HG03354 (cell line): ENCODE results near the gene ZMYM2.
A peak's percentile ranks its signal among the peaks of the same experiment; 100 is the strongest.

Experiments used
- ATAC-seq: cut with Tn5 transposase; IDR thresholded peaks from one replicate; pipeline ENCODE4 v1.9.1; 2021; ENCODE audit warnings: mild to moderate bottlenecking; ENCODE audit not compliant: unreplicated experiment, poor library complexity, severe bottlenecking

The ZMYM2 gene

DNA sequence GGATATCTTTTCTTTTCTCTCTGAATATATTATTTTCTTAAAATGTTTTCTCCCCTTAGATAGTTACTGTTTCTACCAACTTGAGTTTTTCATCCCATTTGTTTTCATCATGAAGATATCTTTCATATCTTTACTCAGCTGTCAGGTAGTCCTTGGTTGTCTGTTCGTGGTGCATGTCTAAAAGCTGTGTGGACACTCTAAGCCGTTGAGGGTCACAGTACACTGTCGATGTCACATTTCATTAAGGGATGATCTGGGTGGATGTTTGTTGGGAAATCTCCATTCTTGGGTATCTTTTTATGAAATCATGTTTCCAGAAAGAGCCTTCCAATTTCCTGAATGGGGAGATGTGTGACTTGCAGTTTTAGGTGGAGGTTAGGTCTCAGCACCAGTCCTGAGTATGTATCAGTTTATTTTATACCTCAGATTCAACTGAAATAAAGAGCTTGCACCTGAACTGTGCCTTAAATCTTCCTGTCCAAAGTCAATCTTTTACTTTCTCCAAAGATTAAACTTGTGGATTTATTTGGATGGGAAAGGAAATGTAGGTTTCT lies 23.2 kb downstream of the ZMYM2 start:
- no peak for ATAC-seq

DNA sequence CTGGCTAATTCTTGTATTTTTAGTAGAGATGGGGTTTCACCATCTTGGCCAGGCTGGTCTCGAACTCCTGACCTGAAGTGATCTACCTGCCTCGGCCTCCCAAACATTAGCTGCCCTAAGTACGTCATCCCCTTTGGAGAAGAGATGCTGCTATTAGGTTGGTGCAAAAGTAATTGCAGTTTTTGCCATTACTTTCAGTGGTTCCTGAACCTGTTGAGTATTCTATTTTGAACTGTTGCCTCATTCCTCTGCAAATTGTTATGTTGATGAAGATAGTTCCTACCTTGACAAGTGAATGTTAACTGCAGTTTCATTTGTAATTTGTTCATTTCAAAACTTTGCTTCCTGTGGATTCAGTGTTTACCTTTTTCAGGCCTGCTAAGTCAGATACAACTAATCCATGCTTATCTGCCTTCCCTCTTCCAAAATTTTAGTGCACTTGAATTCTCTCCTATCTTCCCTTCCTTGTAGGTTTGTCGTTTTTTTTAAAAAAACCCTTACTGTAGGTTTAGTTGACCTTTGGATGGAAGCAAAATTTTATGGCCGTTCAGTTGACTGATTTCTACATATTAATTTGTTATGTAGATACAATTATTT lies 24.0 kb downstream of the ZMYM2 start:
- no peak for ATAC-seq

DNA sequence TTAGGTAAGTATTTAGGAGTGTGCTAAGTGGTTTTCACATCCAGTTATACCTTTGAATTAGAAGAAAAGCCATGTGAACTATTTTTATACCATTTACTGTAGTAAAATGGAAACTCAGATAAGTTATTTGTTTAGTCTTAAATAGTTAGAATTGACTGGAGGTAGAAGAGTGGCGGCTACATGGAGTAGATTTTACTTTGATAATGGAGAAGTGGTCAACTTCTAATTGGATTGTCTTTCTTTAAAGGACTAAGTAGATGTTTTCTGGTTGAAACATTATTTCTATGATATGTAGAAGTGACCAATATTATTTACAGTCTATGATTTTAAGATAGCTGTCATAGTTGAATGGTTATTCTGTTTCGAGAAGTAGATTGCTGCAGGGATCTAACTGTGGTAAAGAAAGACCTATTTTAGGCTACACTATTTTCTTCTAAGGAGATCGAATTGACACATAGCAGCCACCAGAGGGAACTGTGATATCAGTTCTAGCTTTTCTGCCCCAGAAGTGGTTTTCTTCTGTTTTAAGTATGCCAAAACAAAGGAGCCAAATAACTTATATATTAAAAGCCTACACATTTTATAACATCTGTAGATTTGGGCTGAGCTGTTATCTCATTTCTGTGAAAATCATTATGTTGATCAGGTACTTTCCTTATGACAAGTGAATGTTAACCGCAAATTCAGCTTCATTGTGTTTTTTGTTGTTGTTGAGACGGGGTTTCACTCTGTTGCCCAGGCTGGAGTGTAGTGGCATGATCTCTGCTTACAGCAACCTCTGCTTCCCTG lies 26.1 kb downstream of the ZMYM2 start:
- peak; percentile 83 for ATAC-seq

DNA sequence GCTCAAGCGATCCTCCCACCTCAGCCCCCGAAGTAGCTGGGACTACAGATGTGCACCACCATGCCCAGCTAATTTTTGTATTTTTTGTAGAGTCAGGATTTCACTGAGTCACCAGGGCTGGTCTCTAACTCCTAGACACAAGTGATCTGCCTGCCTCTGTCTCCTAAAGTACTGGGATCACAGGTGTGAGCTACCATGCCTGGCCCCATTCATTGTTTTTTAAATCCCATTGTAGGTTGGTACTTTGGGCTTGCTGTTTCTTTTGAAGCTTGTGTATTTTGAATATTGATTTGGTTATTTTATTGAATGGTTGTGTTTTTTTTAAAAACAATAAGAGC lies 26.7 kb downstream of the ZMYM2 start:
- ATAC-seq: no peak

DNA sequence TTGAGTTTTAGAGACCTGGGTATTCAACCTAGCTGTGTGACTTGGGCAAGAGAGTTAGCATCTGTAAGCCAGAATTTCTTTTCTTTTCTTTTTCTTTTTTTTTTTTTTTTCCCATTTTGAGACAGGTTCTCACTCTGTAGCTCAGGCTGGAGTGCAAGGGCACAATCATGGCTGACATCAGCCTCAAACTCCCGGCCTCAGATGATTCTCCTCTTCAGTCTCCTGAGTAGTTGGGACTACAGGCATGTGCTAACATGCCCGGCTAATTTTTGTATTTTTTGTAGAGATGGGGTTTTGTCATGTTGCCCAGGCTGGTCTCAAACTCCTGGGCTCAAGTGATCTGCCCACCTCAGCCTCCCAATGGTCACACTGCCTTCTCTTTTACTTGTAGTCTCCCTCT lies 33.0 kb downstream of the ZMYM2 start:
- no peak for ATAC-seq

DNA sequence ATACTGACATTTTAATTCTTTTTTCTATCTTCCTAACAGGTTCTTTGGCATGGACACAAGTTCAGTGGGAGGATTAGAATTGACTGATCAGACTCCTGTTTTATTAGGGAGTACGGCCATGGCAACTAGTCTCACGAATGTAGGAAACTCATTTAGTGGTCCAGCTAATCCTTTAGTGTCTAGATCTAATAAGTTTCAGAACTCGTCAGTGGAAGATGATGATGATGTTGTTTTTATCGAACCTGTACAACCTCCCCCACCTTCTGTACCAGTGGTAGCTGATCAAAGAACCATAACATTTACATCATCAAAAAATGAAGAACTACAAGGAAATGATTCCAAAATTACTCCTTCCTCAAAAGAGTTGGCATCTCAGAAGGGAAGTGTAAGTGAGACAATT lies 34.5 kb downstream of the ZMYM2 start:
- ATAC-seq: no peak

DNA sequence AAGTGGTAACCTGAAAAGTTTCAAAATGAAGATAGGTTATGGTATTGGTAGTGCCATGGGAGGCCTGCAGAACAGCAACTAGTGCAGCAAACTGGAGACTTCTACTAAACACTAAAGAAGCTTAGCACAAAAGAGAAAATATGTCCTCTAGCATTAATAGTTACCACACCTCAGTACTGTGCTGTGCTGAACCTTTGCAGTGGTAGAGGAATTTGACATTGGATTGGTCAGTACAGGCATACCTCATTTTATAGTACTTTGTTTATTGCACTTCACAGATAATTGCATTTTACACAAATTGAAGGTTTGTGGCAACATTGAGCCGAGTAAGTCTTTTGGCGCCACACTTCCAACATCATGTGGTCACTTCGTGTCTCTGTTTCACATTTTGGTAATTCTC lies 40.4 kb downstream of the ZMYM2 start:
- ATAC-seq: no peak

DNA sequence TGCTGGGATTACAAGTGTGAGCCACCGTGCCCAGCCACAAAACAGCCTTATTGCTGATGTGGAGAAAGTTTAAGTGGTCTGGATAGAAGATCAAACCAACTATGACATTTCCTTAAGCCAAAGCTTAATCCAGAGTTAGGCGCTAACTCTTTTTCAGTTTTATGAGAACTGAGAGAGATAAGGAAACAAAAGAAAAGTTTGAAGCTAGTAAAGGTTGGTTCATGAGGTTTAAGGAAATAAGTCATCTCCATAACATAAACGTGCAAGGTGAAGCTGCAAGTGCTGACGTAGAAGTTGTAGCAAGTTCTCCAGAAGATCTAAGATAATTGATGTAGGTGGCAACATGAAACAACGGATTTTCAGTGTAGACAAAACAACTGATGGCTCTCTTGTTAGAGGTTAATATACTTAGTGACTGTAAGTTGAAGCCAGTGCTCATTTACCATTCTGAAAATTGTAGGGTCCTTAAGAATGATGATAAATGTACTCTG lies 41.6 kb downstream of the ZMYM2 start:
- ATAC-seq: no peak

DNA sequence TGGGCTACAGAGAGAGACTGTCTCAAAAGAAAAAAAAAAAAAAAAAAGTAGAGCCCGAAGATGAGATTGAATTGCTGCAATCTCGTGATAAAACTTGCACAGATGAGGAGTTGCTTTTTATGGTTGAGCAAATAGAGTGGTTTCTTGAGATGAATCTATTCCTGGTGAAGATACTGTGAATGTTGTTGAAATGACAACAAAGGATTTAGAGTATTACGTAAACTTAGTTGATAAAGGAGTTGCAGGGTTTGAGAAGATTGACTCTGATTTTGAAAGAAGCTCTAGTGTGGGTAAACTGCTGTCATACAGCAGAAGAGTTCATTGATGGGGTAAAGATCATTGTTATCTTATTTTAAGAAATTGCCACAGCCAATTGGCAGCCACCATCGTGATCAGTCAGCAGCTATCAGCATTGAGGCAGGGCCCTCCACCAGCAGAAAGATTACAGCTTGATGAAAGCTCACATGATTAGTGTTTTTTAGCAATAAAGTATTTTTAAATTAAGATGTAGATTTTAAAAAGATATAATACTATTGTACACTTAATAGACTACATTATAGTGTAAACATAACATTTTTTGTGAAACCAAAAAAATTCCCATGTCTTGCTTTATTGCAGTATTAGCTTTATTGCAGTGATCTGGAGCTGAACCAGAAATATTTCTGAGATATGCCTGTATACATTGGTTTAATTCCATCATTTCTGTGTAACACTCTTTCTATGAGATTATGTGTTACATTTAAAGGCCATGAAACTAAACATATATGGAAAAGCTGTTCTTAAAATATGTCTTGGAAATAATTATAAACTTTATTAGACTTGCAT lies 43.1 kb downstream of the ZMYM2 start:
- ATAC-seq: no peak

DNA sequence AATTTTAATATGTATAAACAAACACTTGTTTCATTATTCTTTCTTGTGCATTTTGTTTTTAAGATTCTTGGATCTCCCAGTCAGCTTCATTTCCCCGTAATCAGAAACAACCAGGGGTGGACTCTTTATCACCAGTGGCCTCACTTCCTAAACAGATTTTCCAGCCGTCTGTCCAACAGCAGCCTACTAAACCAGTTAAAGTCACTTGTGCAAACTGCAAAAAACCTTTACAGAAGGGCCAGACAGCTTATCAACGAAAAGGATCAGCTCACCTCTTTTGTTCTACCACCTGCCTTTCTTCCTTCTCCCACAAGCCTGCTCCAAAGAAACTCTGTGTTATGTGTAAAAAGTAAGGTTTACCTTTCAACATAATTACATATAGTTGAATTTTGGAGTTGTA lies 44.3 kb downstream of the ZMYM2 start:
- no peak for ATAC-seq

DNA sequence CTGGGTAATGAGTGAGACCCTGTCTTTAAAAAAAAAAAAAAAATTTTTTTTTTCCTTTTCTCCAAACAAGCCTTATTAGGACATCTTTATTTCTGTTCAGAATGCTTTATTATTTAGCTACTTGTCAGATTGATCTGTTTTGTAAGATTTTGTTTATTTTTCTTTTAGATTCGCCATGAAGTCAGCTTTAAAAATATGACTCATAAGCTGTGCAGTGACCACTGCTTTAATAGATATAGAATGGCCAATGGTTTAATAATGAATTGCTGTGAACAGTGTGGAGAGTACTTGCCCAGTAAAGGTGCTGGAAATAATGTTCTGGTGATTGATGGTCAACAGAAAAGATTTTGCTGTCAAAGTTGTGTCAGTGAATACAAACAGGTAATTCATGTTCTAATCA lies 47.7 kb downstream of the ZMYM2 start:
- ATAC-seq: no peak

DNA sequence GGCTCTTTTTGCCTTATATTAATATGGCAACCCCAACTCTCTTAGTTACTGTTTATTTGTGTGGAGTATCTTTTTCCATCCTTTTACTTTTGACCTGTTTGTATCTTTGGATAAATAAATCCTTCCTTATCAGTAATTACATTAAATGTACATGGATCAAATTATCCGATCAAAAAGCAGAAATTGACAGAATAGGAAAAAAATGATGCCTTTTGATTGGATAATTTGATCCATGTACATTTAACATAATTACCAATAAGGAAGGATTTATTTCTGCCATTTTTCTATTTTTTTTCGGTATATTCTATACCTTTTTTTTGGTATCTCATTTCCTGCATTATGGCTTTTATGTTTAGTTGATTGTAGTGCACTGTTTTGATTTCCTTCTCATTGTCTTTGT lies 57.2 kb downstream of the ZMYM2 start:
- no peak for ATAC-seq

DNA sequence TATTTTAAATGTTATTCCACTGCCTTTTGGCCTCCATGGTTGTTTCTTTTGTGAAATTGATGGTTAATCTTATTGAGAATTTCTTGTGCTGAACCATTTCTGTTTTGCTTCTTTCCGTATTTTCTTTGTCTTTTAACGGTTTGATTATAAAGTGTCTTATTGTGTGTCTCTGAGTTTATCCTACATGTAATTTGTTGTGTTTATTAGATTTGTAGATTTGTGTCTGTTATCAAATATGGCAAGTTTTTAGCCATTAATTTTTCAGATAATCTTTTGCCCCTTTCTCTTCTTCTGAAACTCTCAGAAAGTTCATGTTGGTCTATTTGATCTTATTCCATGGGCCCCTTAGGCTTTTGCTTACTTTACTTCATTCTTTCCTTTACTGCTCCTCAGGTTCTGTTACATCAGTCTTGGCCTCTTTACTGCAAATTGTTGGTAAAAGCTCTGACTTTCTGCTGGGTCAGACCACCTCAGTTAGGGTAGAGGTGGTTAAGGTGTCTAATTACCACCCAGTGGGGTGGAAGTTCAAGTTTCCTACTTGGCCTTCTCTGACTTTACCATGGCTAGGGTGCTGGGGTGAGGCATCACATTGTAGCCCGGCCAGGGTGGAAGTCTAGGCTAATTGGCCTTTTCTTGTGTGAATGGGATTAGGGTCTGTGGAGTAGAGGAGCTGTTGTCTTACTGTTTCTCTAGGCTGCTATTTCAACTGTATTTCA lies 58.3 kb downstream of the ZMYM2 start:
- ATAC-seq: no peak

DNA sequence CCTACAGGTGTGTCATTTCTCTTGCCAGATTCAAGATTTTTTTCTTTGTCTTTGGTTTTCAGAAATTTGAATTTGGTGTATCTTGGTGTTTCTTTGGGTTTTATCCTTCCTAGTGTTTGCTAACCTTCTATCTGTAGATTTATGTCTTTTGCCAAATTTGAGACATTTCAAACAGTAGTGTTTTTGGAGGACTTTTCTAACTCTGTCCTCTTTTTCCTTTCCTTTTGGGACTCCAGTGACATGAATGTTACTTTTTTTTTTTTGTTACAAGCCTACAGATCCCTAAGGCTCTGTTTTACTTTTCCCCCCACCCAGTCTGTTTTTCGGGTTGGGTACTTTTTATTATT lies 58.8 kb downstream of the ZMYM2 start:
- ATAC-seq: no peak

DNA sequence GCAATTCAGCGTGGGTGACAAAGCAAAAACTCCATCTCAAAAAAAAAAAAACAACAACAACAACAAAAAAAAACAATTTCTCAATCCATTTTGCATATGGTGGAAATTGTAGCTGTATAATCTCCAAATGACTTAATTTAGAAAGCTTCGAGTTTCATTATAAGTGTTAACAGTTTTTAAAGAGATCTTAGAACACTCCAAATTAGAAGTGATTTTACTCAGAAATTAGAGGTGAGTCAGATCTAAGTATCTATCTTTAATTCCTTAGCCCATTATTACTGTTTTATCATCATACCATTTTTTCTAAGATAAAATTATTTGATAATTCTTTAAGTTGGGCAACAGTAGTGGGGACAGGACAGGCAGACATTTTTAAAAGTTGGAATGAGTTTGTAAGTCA lies 60.5 kb downstream of the ZMYM2 start:
- no peak for ATAC-seq

DNA sequence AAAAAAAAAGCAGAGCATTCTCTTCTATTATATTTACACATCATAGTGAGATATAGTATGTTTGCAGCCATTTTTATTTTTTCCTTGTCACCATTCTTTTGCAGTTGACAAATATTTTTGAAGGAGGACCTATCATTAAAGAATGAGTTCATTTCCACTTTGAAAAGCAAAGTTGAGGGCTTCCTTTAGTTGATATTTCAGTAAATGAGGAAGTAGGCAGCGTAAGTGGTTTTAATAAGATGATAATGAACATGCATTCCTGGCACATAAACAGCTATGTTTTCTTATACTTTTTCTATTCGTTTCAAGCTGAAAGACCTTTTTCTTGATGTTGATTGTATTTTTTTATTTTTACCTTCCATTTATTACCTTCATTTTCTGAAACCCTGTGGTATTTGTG lies 66.2 kb downstream of the ZMYM2 start:
- no peak for ATAC-seq

DNA sequence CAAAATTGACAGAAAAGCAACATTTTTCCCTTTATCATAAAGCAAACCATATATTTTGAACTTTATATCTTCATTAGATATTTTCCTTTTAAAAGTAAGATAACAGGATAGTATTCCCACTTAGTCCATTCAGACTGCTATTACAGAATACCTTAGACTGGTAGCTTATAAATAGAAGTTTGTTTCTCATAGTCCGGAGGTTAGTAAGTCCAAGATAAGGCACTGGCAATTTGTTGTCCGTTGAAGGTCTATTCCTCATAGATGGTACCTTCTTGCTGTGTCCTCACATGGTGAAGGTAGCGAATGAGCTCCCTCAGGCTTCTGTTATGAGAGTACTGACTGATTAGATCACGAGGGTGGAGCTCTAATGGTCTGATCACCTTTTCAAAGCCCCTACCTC lies 70.4 kb downstream of the ZMYM2 start:
- no peak for ATAC-seq

DNA sequence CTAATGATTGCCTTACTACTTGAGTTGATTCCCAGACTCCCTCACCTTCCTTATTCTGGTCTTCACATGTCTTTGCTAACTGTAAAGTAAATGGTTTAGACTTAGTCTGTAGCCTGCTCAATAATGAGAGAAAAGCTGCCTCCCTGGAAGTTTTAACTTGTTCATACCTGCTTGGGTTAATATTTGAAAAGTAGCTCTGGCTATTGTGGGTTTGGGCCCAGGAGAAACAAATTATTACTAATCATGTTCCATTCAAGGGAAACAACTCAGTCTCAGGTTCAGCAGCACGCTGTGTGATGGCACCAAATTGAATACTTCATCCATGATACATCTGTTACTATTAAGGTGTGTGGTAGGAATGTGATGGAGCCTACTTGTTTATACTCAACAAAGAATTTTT lies 75.0 kb downstream of the ZMYM2 start:
- ATAC-seq: no peak

DNA sequence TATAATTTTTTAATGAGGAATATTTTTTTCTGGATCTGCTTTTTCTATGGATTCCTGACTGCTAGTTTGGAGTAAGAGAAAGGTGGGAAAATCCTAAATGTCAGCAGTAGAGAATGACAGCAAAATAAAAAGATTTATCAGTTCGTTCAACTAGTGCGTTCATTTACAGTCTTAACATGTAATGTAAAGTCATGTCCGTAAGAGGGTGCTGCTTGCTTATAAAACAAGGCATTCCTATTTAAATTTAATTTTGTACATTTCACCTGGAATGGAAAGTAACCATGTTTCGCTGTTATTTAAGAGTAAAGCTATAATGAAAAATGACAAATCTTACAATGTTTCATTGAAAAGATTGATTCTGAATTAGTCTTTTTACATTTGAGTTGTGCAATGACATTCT lies 76.6 kb downstream of the ZMYM2 start:
- no peak for ATAC-seq

DNA sequence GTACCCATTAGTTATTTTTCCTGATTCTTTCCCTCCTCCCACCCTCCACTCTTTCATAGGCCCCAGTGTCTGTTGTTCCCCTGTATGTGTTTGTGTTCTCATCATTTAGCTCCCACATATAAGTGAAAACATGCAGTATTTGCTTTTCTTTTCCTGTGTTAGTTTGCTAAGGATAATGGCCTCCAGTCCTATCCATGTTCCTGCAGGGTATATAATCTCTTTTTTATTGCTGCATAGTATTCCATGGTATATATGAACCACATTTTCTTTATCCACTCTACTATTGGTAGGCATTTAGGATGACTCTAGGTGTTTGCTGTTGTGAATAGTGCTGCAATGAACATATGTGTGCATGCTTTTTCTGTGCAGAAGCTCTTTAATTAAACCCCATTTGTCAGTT lies 79.4 kb downstream of the ZMYM2 start:
- no peak for ATAC-seq
